MV-4-11 (cell line): ENCODE data around the gene DPYSL5.

Source experiments
- DNase-seq: peaks from one replicate; lab custom pipeline; 2025; lab: John Stamatoyannopoulos, UW

The DPYSL5 gene

DNA sequence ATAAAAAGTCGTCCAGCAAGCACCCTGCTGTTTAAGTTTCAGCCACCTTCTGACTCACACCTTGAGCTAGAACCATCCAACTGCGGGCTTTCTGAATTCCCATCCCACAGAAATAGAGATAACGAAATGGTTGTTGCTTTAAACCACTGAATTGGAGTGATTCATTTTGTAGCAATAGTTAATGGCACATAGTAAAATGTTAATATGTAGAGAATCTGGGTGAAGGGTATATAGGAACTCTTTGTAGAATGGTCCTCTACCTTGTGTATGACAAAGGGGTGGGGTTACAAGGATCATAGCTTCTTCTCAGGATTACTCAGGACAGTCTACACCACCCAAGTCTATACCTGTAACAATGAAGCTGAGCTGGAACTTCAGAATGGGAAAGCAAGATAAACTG lies 120.1 kb downstream of the DPYSL5 start:
- no peak for DNase-seq

DNA sequence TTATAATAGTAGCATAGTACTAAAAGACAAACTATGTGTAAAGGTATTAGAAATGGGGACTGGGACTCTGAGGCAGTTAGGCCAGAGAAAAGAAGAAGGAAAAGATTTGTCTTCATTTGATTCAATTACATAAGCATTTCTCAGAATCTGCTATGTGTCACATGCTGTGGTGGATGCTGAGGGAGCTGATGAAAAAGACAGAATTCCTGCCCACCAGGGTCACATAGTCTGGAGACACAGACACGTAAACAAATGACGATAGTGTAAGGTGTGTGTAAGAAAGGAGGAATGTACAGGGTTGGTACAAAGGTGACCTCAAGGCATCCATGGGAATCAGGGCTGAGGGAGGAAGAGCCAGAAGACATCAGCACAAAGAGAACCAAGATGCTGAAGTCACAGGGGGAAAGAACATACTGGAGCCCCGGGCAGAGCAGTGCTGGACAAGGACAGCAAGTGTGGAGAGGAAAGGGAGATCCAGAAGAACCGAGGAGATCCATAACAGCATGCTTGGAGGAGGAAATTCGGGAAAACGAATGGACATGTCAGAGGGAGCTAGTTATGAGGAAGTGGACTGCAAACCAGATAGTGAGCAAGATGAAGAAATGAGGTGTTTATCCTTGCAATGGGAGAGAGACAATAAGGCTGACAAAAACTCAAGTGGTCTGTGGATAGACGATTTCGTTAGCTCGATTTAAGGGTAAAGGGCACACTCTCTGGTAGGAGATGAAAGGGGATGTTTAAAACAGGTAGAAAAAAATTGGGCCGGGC lies 121.3 kb downstream of the DPYSL5 start:
- DNase-seq, result no peak

DNA sequence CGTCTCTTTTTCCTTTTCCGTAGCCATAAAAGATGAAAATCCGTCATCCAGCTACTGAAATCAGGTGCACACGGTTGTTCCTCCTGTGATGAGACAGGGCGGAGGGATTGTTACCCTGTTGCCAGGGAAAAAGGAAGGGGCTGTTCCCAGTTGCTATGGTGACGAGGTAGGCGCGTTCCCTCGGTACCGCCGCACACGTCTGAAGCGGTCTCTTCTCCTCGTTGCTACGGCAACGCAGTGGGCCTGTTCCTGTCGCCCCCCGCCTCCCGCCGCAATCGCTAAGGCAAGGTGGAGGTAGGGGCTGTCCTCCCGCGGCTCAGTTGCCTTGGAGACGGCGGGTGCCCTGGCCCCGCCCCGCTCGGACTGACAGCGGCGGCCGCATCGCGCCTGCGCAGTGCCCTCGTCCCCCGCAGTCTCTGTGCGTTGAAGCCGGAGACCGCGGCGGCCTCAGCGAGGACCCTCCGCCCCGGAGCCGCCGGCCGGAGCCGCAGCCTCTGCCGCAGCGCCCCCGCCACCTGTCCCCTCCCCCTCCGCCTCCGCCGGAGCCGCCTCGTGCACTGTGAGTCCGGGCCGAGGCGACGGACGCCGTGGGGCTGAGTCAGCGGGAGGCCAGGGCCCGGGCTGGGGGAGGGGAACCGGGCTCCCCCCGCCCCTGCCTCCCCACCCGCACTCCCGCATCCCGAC lies 122.5 kb downstream of the DPYSL5 start, which contains the start of gene MAPRE3:
Gene MAPRE3, plus strand, starts transcription at position 394 of the 684 bp plus-strand sequence. CDS start 51,582 bp downstream, outside the sequence.
- DNase-seq, result peak; percentile 62

DNA sequence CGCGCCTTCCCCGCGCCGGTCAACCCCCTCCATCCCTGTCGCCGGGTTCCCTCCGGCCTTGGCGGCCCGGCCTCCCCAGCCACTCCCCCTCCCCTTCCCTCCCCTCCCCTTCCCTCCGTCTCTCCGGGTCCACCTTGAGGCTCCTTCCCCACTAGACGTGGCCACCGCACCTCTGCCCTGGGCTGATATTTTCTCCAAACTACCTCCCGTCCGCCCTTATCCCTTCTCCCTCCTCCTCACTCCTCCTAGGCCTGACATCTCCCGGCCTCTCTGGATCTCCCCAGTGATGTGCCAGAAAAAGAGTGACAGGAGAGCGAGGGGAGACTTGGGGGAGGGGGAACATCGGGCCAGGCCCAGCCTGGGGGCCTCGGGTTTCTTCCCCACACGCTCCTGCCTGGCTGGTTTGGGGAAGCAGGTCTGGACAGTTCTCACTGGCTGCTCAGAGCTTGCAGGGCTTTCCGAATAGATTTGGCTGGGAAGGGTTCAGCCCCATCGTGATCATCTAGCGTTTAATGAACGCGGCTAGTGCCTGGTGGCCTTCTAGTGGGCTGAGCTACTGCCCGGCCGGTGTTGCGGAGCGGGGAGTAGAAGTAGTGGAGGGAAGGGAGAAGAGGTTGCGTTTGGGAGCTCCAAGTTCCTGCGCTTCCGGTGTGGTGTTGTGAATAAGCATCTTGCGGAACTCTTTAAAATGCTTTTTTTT lies 123.1 kb downstream of the DPYSL5 start:
- peak; percentile 41 for DNase-seq

DNA sequence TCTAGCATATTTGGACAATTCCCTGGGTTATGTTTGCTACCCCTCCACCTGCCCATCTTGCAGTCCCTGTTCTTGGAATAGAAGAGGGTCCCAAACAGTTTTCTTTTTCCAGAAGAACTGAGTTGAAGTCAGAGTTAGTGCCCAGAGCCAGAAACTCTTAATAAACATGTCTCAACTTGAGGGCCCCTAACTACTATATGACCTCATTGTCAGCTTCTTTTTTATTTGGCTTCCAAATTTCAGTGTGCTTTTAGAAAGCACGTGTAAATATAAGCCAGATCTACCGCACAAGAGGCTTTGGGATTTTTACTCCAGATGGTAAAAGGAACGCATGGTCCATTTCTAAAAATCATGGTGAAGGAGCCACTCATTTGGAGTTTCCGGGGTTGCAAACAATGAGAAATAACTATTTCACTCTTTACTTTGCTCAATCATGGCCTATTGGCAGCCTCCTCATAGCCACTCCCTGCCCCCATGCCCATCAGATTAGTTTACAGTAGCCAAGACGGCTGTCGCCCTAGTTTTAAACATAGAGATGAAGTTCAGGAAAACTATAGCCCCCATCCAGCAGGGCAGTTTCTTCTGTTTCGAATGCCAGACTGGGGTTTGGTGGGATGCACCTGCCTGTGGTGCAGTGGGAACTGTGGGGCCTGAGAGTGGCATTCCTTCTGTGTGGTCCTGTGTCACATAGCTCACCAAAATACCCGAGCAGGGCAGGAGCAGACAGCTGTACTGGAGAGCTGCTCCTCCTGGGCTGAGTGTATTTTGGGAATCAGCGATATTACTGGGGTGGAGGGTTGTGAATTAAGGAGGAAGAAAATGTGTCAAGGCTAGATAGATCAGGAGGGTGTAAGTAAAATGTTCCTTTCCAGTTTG lies 124.2 kb downstream of the DPYSL5 start:
- DNase-seq, result no peak

DNA sequence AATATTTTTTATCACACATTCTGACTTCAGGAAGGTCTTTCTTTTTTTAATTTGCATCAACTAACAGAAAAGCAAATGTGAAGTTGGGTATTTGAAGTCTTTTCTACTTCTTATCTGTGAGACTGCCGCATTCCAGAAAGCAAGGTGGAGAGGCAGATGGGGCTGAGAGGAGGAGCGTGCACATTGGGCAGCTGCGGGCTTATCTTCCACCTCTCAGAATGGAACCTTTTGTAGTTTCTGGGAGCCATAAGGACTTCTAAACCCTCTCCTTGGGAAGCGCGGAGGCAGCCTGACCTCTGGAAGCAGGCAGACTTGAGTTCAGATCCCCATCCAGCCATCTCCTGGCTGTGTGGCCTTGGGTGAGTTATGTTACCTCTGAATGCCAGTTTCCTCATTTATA lies 126.4 kb downstream of the DPYSL5 start:
- no peak for DNase-seq

DNA sequence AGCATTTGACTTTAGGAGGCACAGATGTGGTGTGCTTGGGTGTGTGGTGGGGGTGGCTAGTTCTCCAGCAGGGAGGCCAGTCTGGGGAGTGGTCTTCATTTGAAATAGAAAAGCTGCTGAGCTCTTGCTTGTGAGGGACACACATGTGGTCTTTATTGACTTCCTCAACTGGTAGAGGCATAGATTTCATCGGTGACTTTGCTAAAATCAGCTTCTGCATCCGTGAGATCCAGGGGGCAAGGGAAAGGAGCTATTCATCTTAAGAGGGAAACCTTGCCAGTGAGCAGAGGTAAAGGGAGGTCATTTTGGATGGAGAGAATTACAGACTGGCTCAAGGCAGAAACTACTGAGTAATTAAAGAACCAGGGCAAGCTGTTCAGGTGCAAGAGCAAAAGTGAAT lies 127.2 kb downstream of the DPYSL5 start:
- DNase-seq, result no peak

DNA sequence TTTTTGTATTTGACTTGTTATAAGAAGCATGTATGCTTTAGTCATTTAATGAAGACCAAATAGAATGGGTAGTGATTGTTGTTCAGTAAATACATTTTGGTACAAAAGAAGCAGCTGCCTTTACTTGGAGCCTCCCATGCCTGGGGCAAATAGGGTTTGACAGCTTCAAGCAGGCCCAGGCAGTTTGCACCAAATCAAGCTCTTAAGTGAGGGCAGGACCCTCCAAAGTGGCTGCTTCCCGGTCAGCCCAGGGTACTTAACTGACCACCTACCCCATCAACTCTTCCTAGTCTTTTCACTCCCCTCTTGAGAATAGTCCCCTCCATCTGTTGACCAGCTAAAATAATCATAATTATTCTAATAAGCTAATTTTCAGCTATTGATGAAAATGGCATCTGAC lies 127.7 kb downstream of the DPYSL5 start:
- no peak for DNase-seq

DNA sequence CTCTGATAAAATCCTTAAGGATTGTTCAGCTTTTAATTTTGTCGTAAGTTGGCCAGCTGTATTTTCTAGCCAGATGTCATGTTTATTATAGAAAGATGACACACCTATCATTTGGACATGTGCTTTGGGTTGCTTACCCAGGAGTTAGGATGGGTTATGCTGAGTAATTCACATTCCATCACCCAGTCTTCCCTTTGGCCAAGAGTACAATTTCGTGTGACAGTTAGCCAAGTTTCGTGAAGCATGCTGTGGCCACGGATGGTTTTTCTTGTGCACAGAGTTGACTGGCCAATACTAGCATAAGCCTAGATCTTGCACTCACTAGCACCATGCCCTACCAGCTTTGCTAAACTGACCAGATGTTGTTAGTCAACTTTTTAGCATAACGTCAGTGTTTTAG lies 128.3 kb downstream of the DPYSL5 start:
- no peak for DNase-seq

DNA sequence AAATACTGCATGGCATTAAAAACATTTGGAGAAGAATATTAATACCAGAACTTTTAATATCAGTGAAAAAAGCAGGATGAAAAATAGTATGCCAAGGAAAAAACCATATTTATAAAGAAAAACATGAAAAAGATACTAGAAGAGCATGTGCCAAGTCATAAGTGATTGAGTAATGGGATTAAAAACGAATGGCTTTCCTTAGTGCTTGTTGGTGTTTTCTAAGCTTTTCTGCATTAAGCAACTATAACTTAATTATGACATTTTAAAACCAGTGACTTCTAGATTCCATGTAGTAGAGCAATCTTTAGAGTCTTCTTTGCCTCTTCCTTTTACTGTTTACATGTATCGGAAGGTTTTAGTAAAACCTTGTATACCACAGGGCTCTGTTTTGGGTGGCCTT lies 129.1 kb downstream of the DPYSL5 start:
- no peak for DNase-seq

DNA sequence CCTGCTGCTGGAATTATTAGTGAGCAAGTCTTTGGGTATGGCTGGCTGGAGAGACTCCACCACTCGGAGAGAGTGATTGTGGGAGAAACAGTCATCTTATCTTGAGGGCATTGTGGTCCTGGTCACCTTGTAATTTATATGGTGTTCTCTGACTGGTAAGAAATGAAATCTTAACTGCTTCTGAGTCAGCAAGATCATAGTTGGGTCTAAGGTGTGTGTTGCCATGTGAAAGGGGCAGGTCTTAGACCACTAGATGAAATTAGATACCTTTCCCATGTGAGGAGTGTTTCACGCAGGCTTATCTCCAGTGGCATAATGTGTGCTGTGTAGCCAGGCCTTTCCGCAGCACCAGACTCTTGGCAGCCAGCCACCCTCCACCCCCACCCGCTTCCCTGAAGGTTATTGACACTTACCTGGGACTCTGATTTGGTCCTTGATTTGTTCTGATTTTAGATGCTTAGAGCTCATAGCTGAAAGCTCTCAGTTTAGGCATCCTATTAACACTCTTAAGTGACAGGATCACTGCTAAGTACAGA lies 130.2 kb downstream of the DPYSL5 start:
- no peak for DNase-seq

DNA sequence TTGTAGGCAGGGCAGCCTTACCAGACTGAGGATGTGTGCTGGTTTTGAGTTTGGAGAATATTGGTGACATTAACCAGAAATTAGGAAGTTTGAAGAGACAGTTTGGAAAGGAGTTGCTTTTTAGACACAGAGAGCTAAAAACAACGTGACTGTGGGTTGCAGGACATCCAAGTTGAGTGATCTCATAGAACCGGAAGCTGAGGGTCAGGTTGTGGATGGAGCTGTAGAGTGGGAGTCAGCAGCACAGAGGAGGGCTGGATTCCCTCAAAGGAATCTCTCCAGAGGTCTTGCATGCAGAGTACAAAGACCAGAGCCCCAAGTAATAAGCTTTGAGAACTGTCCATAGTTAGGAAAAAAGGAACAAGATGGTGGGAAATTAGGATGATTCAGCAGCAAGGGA lies 131.8 kb downstream of the DPYSL5 start:
- peak; percentile 20 for DNase-seq

DNA sequence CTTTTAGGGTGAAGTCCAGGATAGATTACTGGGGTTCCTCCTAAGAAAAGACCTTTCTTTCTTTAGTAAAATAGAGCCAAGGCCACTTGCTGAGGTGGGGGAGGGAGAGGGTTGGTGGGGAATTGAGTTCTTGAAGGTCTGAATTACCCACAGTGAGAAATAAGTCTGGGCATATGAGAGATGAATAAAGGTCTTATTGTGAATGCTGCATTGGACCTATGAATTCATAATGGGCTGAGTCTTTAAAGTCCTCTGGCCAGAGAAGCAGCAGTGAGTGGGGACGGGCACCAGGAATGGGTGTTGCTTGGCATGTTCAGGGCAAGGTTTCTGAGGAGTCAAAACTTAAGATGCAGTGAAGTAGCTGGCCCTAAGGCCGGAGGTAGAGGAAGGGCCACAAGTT lies 133.0 kb downstream of the DPYSL5 start:
- no peak for DNase-seq

DNA sequence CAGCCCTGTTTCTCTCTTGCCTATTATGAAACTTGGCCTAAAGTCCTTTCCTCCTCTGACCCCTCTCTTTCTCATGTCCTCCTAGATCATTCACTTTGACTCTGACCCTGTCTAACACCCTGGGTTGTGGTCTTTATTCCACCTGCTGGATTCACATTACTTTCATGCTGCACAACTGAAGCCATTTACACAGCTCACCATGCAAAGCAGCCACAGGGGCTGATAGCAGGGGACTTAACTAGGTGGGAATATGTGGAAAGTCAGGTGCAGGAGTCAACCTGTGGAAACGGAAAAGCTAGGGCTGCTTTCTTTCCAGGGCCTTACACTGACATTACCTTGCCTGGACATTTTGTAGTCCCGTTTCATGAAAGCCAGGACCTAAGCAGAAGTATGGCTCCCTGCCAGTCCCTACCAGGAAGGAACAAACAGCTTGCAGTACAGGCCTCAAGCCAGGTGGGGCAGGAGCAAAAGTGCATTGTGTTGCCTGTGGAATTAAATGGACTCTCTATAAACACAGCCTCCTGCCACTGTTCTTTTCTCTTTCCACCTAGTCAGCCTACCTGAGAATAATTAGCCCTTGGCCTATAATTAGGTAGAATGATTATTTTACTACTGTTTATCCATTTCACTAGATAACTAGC lies 134.3 kb downstream of the DPYSL5 start:
- peak; percentile 38 for DNase-seq

DNA sequence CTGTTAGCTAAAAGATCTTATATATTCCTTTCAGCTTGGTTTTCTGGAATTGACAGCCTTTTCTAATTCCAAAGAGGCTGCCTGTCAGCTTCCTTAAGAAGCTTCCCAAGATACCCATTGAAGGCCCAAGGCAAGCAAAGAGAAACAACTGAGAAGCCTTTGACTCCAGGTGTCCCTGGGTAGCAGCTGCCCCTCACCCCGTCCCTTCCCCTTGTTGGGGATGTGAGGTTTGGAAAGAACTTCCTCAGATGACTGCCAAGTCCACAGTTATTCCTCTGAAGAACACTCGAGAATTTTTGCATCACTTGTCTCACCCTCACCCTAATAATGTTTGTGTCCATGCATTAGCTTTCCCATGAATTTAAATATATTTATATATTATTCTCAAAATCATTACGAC lies 135.8 kb downstream of the DPYSL5 start:
- no peak for DNase-seq

DNA sequence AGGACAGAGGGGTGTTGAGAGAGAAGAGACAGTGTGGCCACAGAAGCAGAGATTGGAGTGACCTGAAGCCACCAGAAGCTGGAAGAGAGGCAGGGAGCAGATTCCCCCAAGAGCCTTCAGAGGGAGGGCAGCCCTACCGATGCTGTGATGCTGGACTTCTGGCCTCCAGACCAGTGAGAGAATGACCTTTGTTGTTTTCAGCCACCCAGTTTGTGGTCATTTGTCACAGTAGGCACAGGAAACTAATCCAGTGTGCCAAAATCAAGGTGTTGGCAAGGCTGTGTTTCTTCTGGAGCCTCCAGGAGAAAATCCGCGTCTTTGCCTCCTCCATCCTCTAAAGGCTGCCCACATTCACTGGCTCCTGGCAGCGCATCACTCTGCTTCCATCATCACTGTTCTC lies 137.9 kb downstream of the DPYSL5 start:
- no peak for DNase-seq

DNA sequence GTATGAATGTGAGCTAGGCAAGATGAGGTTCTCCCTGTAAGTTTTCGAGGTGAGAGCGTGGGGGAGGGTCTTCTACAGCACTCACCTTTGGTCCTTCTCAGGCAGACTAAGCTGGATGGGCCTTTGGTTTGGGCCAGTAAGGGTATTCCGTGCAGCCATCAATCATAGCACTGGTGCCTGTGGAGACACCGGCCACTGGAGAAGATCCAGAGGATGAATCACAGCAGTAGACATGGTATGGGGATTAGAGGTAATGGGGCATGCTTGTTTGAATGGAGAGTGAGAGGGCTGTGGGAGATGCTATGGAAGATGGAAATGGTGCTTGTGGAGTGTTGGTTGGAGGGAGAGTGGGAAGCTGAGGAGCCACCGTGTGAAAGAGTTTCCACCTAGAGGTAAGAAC lies 138.6 kb downstream of the DPYSL5 start:
- no peak for DNase-seq

DNA sequence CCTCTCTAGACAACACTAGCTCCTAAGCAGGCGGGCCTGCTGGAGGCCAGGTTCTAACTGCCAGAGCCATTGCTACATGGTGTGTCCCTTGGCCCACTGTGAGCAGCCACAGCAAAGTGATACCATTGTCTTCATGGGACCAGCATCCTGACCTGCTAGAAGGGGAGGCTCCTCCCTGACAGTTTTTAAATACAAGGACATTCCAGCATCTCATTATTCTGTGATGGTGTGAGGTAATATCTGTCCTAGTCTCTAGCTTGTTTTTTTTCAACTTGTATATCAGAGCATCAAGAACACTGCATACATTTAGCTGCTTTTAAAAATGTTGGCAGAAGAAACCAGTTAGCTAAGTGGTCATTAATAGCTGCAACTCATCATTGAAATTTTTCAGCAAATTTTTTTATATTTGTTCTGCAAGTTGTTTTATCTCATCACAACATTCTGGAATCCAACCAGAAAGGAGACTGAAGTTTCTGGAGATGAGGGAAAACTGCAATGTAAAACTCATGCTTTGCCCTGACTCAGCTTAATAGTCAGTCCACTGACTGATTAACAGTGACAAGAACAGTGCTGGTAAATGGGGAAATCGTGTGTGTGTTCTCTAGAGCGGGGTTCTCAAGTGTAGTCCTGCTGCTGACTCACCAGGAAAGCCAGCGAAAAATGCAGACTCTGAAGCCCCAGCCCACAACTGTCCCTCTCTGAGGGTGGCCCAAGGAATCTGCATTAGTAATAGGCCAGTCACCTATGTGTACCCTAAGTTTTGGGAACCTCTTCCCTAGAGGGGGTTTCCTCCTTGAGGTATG lies 140.3 kb downstream of the DPYSL5 start:
- DNase-seq, result no peak

DNA sequence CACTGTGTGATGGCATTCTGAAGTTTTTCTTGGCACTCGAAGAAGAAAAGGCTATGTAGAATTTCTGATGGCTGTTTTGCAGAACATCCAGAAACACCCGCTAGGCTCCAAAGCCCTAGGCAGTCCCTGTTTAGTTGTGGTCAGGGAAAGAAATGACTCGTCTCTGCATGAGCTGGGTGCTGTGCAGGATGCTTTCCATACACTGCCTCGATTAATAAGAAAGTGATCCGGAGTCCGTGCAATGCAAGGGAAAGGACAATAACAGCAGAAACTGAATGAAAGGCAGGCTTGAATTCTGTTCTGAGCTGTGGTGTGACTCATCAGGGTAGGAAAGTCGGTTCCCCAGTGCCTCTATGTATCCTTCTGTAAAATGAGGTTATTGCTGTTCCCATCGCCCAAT lies 141.2 kb downstream of the DPYSL5 start:
- no peak for DNase-seq

DNA sequence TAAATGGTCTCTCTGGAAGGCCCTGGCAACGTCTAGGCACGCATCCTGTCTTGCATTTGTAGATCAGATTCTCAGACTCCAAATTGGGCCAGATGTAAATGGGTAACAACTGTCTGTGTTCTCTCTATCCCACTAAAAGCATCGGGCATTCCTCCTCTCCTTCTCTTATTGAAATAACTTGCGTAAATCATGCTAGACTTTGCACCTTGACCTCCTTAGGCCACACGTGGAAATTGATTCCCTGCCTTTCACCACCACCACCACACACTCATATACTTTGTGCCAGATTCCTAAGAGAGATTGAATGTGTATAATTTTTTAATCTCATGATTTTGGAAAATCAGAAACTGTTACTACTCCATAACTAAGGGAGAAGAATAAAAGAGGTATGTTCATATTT lies 143.8 kb downstream of the DPYSL5 start:
- DNase-seq, result no peak
